ENCODE data around the gene TRIM31. TPM values are rescaled to one million over a fixed set of nuclear protein-coding genes. Genes with fewer than 3 reads are reported as not detected.
"Not testable (repeated sequence)": the region's sequence is repeated elsewhere in the genome, so short reads cannot be mapped to it uniquely, and the experiment has no call there.

Gene TRIM31
- total and polyA plus RNA-seq, 4 donors, result 0.16 to 1.3 (median 0.48) TPM

DNA sequence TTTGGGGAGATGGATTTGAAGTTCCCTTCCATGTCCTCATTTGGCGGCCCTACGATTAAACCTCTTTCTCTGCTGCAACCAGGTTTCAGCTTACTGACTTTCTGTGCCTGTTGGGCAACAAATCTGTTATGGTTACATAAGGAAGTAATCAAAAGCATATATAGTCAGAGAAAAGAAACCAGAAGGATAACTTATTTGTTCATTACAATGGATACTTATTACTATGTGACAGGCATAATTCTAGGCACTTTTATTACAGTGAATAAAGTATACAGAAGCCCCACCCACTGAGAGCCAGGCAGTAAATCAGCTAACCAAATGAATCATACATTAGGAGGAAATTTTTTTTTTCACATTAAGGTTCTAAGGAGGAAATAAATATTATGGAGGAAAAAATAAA lies 9.6 kb upstream of the TRIM31 start:
- Histone ChIP-seq H3K27ac (ENCODE audit: low read depth in 1 of 2, low read length in 2 of 2) (no peak overlapping the region), H3K36me3 (ENCODE audit: control insufficient read depth in 4 of 4, insufficient read depth in 3 of 4, low read depth in 1 of 4, low read length in 3 of 4) (no peaks in the 10 kb centered on the region), H3K9me3 (ENCODE audit: control insufficient read depth in 4 of 4, low read length in 3 of 4) (no peaks in the 10 kb centered on the region), H3K4me1 (ENCODE audit: control insufficient read depth in 4 of 4, insufficient read depth in 4 of 4, low read length in 3 of 4) (no peaks in the 10 kb centered on the region), H3K4me3 (ENCODE audit: low read depth in 1 of 3, low read length in 3 of 3) (no peak overlapping the region), H3K27me3 (ENCODE audit: control insufficient read depth in 4 of 4, insufficient read depth in 4 of 4, low read length in 3 of 4) (no peaks in the 10 kb centered on the region), H3K9ac (ENCODE audit: low read depth in 1 of 2, low read length in 2 of 2) (no peak overlapping the region)
- DNase-seq (ENCODE audit: low spot score), result no peak
- 42% methylated on average over 2 of the region's 2 CpGs for WGBS
- TF ChIP-seq TAF1 (conservative IDR thresholded peaks at IDR 0.05), result no peak
- TF ChIP-seq HNF4A (conservative IDR thresholded peaks at IDR 0.05), result no peak
- TF ChIP-seq, protein P1, sequence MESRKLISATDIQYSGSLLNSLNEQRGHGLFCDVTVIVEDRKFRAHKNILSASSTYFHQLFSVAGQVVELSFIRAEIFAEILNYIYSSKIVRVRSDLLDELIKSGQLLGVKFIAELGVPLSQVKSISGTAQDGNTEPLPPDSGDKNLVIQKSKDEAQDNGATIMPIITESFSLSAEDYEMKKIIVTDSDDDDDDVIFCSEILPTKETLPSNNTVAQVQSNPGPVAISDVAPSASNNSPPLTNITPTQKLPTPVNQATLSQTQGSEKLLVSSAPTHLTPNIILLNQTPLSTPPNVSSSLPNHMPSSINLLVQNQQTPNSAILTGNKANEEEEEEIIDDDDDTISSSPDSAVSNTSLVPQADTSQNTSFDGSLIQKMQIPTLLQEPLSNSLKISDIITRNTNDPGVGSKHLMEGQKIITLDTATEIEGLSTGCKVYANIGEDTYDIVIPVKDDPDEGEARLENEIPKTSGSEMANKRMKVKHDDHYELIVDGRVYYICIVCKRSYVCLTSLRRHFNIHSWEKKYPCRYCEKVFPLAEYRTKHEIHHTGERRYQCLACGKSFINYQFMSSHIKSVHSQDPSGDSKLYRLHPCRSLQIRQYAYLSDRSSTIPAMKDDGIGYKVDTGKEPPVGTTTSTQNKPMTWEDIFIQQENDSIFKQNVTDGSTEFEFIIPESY (IDR thresholded peaks at IDR 0.05), result no peak
- TF ChIP-seq RXRA (IDR thresholded peaks at IDR 0.05), result no peak
- TF ChIP-seq, protein P2, sequence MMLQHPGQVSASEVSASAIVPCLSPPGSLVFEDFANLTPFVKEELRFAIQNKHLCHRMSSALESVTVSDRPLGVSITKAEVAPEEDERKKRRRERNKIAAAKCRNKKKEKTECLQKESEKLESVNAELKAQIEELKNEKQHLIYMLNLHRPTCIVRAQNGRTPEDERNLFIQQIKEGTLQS (IDR thresholded peaks at IDR 0.05), result no peak
- TF ChIP-seq GABPA (IDR thresholded peaks at IDR 0.05 in 1 of 2, conservative IDR thresholded peaks at IDR 0.05 in 1 of 2), result no peak
- TF ChIP-seq, protein P3, sequence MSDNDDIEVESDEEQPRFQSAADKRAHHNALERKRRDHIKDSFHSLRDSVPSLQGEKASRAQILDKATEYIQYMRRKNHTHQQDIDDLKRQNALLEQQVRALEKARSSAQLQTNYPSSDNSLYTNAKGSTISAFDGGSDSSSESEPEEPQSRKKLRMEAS (IDR thresholded peaks at IDR 0.05), result no peak
- no peak for TF ChIP-seq RAD21 (IDR thresholded peaks at IDR 0.05)
- no peak for TF ChIP-seq FOXA1 (IDR thresholded peaks at IDR 0.05)
- no peak for TF ChIP-seq YY1 (IDR thresholded peaks at IDR 0.05)
- no peak for TF ChIP-seq SP1 (IDR thresholded peaks at IDR 0.05)
- TF ChIP-seq JUND (IDR thresholded peaks at IDR 0.05), result no peak
- no peak for TF ChIP-seq EGR1 (IDR thresholded peaks at IDR 0.05; ENCODE audit: low read depth in 2 of 2)
- no peak for TF ChIP-seq HNF4G (IDR thresholded peaks at IDR 0.05)
- TF ChIP-seq NR2F2 (IDR thresholded peaks at IDR 0.05), result no peak

DNA sequence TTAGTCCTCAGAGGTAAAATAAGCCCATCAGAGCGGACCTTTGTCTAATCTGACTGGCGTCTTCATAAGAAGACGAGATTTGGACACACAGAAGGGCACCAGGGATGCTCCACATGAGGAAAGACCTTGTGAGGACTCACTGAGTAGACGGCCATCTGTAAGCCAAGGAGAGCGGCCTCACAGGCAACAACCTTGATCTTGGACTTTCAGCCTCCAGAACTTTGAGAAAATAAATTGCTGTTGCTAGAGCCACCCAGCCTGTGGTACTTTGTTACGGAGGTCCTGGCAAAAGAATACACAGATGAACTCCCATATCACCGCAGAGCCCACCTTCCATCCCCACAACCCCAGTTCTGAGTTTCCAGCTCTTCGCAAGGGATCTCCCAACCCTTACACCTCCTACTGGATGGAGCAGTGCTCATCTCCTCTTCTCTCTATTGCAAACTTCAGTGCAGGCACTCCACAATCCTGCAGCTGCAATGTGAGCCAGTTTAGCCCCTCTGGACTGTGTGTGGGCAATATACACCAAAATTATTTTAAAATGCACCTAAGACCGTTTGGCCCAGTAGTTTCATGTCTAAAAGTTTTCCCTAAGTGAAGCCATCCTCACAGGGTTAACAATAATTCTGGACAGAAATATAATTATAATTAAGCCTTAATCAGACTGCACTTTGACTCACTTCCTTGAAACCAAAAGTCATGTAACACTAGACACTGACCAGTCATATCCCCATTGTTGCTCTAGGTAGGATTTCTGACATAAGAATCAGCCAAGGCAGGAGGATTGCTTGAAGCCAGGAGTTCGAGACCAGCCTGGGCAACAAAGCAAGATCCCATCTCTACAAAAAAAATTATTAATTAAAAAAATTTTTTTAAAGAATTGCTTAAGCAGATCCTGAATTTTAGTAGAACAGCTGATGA lies 8.8 kb upstream of the TRIM31 start:
- Histone ChIP-seq H3K9ac (ENCODE audit: low read depth in 1 of 2, low read length in 2 of 2) (no peak overlapping the region), H3K4me3 (ENCODE audit: low read depth in 1 of 3, low read length in 3 of 3) (no peak overlapping the region), H3K36me3 (ENCODE audit: control insufficient read depth in 4 of 4, insufficient read depth in 3 of 4, low read depth in 1 of 4, low read length in 3 of 4) (no peaks in the 10 kb centered on the region), H3K9me3 (ENCODE audit: control insufficient read depth in 4 of 4, low read length in 3 of 4) (no peaks in the 10 kb centered on the region), H3K27me3 (ENCODE audit: control insufficient read depth in 4 of 4, insufficient read depth in 4 of 4, low read length in 3 of 4) (no peaks in the 10 kb centered on the region), H3K27ac (ENCODE audit: low read depth in 1 of 2, low read length in 2 of 2) (no peak overlapping the region), H3K4me1 (ENCODE audit: control insufficient read depth in 4 of 4, insufficient read depth in 4 of 4, low read length in 3 of 4) (no peaks in the 10 kb centered on the region)
- 78% methylated on average over 10 of the region's 10 CpGs for WGBS
- TF ChIP-seq, protein P2 (IDR thresholded peaks at IDR 0.05), result no peak
- TF ChIP-seq GABPA (IDR thresholded peaks at IDR 0.05 in 1 of 2, conservative IDR thresholded peaks at IDR 0.05 in 1 of 2), result no peak
- TF ChIP-seq RXRA (IDR thresholded peaks at IDR 0.05), result no peak
- TF ChIP-seq, protein P1 (IDR thresholded peaks at IDR 0.05), result no peak
- no peak for TF ChIP-seq NR2F2 (IDR thresholded peaks at IDR 0.05)
- no peak for TF ChIP-seq RAD21 (IDR thresholded peaks at IDR 0.05)
- TF ChIP-seq HNF4A (conservative IDR thresholded peaks at IDR 0.05), result no peak
- no peak for TF ChIP-seq YY1 (IDR thresholded peaks at IDR 0.05)
- TF ChIP-seq SP1 (IDR thresholded peaks at IDR 0.05), result no peak
- no peak for TF ChIP-seq HNF4G (IDR thresholded peaks at IDR 0.05)
- DNase-seq (ENCODE audit: low spot score), result no peak

DNA sequence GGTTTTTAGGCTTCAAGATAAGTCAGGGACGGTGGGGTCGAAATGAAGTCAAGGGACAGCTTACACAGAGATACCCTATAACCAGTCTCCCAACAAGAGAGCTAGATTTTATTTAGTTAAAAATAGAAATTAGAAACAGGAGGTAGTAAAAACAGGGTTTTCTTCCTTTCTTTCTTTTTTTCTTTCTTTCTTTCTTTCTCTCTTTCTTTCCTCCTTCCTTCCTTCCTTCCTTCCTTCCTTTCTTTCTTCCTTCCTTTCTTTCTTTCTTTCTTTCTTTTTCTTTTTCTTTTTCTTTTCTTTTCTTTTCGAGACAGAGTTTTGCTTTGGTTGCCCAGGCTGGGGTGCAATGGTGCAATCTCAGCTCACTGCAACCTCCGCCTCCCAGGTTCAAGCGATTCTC lies 5.8 kb upstream of the TRIM31 start:
- not testable (repeated sequence) for H3K4me3 ChIP-seq (ENCODE audit: low read depth in 1 of 3, low read length in 3 of 3); H3K27me3 ChIP-seq (ENCODE audit: control insufficient read depth in 4 of 4, insufficient read depth in 4 of 4, low read length in 3 of 4); DNase-seq (ENCODE audit: low spot score); H3K9me3 ChIP-seq (ENCODE audit: control insufficient read depth in 4 of 4, low read length in 3 of 4); H3K36me3 ChIP-seq (ENCODE audit: control insufficient read depth in 4 of 4, insufficient read depth in 3 of 4, low read depth in 1 of 4, low read length in 3 of 4); H3K27ac ChIP-seq (ENCODE audit: low read depth in 1 of 2, low read length in 2 of 2); H3K9ac ChIP-seq (ENCODE audit: low read depth in 1 of 2, low read length in 2 of 2); H3K4me1 ChIP-seq (ENCODE audit: control insufficient read depth in 4 of 4, insufficient read depth in 4 of 4, low read length in 3 of 4)
- WGBS, result 90% methylated on average over 5 of the region's 5 CpGs
